GM12874 (cell line): ENCODE measurements around the gene DIP2C.

ENCODE experiments used
- CTCF ChIP-seq: IDR thresholded peaks from 2 replicates; pipeline ENCODE4 v1.5.1; 2011; ENCODE audit warnings: low read depth, mild to moderate bottlenecking, control low read depth, low read length, moderate library complexity; ENCODE audit not compliant: insufficient read depth

Gene DIP2C

GRCh38 chr10:498760-499435, 190.6 kb downstream of the DIP2C start:
- no peak for TF ChIP-seq CTCF

GRCh38 chr10:497898-498451, 191.5 kb downstream of the DIP2C start:
- no peak for TF ChIP-seq CTCF

- no peak for TF ChIP-seq CTCF
Measured at GRCh38 chr10:497289-497688, 192.2 kb downstream of the DIP2C start.

GRCh38 chr10:494556-494955, 194.9 kb downstream of the DIP2C start:
- no peak for TF ChIP-seq CTCF

- no peak for TF ChIP-seq CTCF
Measured at GRCh38 chr10:494149-494542, 195.3 kb downstream of the DIP2C start.

- no peak for TF ChIP-seq CTCF
Measured at GRCh38 chr10:493391-494148, 195.9 kb downstream of the DIP2C start.

- no peak for TF ChIP-seq CTCF
Measured at GRCh38 chr10:492836-493235, 196.6 kb downstream of the DIP2C start.
